Ovary (tissue), 3 donors: ENCODE results near the gene VAV3.

ENCODE experiments used
- EP300 ChIP-seq: sonication (generic); formaldehyde crosslinking; IDR thresholded peaks from one replicate; pipeline ENCODE4 v1.6.1; 2017; ENCODE audit warnings: antibody characterized with exemption
- POLR2A ChIP-seq: fragments of 450-650 bp; IDR thresholded peaks from one replicate; pipeline ENCODE4 v1.6.1; 2017; ENCODE audit warnings: antibody characterized with exemption, mild to moderate bottlenecking, moderate library complexity
- TF ChIP-seq, protein P1 (sequence below), 3 donors: fragments of 450-650 bp in 2 of 3; fragments of 200-600 bp in 1 of 3; IDR thresholded peaks; one replicate each; pipeline versions ENCODE4 v1.5.1 to v1.8.0; 2016 to 2022; ENCODE audit warnings: antibody characterized with exemption in 3 of 3, mild to moderate bottlenecking in 1 of 3
- donor health status: DM: no; HTN: no; CAD: no.

DNA sequence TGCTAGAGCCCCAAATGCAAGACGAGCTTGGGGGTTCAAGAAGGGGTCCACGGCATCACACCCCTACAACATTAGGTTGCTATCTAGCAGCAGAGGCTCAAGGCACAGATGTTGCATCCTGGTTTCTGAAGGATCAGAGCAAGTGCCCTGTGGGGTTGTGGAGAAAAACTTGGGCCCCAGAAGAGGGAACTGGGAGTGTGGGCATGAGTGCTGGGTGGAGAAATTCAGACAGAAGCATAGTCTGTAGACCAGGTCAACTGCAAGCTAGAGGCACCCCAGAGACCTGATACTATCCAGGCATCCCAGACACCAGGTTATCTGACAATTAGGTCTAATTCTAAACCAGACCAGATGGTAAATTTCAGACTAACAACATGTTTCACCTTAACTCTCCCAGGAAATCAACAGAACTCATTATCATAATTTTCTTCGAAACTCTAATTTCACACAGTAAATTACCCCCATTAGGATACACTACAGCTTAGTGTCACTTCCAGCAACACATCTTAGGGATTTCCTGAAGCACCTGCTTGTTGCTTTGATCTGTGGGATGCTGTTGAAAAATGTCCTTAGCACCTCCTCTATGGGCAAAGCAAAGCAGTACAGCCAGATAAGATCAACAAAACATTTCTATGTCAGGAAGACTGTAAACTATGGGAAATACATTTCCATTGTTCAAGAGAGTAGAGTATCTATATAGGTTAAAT lies 179.3 kb downstream of the VAV3 start:
- TF ChIP-seq, protein P1, sequence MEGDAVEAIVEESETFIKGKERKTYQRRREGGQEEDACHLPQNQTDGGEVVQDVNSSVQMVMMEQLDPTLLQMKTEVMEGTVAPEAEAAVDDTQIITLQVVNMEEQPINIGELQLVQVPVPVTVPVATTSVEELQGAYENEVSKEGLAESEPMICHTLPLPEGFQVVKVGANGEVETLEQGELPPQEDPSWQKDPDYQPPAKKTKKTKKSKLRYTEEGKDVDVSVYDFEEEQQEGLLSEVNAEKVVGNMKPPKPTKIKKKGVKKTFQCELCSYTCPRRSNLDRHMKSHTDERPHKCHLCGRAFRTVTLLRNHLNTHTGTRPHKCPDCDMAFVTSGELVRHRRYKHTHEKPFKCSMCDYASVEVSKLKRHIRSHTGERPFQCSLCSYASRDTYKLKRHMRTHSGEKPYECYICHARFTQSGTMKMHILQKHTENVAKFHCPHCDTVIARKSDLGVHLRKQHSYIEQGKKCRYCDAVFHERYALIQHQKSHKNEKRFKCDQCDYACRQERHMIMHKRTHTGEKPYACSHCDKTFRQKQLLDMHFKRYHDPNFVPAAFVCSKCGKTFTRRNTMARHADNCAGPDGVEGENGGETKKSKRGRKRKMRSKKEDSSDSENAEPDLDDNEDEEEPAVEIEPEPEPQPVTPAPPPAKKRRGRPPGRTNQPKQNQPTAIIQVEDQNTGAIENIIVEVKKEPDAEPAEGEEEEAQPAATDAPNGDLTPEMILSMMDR (IDR thresholded peaks at IDR 0.05): no peak
- TF ChIP-seq EP300 (no peak), POLR2A (no peak)
